ENCODE data around the gene MICAL3. TPM values are rescaled to one million over a fixed set of nuclear protein-coding genes. Genes with fewer than 3 reads are reported as not detected.

The MICAL3 gene, protein sequence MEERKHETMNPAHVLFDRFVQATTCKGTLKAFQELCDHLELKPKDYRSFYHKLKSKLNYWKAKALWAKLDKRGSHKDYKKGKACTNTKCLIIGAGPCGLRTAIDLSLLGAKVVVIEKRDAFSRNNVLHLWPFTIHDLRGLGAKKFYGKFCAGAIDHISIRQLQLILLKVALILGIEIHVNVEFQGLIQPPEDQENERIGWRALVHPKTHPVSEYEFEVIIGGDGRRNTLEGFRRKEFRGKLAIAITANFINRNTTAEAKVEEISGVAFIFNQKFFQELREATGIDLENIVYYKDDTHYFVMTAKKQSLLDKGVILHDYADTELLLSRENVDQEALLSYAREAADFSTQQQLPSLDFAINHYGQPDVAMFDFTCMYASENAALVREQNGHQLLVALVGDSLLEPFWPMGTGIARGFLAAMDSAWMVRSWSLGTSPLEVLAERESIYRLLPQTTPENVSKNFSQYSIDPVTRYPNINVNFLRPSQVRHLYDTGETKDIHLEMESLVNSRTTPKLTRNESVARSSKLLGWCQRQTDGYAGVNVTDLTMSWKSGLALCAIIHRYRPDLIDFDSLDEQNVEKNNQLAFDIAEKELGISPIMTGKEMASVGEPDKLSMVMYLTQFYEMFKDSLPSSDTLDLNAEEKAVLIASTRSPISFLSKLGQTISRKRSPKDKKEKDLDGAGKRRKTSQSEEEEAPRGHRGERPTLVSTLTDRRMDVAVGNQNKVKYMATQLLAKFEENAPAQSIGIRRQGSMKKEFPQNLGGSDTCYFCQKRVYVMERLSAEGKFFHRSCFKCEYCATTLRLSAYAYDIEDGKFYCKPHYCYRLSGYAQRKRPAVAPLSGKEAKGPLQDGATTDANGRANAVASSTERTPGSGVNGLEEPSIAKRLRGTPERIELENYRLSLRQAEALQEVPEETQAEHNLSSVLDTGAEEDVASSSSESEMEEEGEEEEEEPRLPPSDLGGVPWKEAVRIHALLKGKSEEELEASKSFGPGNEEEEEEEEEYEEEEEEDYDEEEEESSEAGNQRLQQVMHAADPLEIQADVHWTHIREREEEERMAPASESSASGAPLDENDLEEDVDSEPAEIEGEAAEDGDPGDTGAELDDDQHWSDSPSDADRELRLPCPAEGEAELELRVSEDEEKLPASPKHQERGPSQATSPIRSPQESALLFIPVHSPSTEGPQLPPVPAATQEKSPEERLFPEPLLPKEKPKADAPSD (N-terminal part only)
- 16.2 and 22.2 TPM in 2 replicates for total RNA-seq

GRCh38 chr22:18024276-18024939 lies at the start of gene MICAL3:
Gene MICAL3 (minus strand): TSS chr22:18024561. CDS start chr22:17906812, 117,749 bp downstream.

GRCh38 chr22:17774206-17774925 lies 250.0 kb downstream of the MICAL3 start, which contains the start of gene BID:
Gene BID (minus strand): TSS chr22:17774469. CDS start chr22:17750116, 24,353 bp downstream.

Other genes starting within 250 kb of the MICAL3 start
- 16.2 and 24.8 TPM in 2 replicates for gene PEX26, start 53.4 kb upstream of the MICAL3 start, total RNA-seq
- 6.5 and 6.8 TPM in 2 replicates for gene TUBA8, start 86.2 kb upstream of the MICAL3 start, total RNA-seq
- 42.2 and 167 TPM in 2 replicates for gene USP18, start 125.6 kb upstream of the MICAL3 start, total RNA-seq

All from epithelial cell of umbilical artery (primary cell).